SKM-1 treated with dmso at 0.1 percent for 144 hours (cell line): ENCODE results near the gene HSPA6.
"Not testable (repeated sequence)": the region's sequence is repeated elsewhere in the genome, so short reads cannot be mapped to it uniquely, and the experiment has no call there.

ENCODE experiments used
- DNase-seq: peaks from one replicate; lab custom pipeline; 2025; ENCODE audit not compliant: unreplicated experiment; lab: John Stamatoyannopoulos, UW

Gene HSPA6

DNA sequence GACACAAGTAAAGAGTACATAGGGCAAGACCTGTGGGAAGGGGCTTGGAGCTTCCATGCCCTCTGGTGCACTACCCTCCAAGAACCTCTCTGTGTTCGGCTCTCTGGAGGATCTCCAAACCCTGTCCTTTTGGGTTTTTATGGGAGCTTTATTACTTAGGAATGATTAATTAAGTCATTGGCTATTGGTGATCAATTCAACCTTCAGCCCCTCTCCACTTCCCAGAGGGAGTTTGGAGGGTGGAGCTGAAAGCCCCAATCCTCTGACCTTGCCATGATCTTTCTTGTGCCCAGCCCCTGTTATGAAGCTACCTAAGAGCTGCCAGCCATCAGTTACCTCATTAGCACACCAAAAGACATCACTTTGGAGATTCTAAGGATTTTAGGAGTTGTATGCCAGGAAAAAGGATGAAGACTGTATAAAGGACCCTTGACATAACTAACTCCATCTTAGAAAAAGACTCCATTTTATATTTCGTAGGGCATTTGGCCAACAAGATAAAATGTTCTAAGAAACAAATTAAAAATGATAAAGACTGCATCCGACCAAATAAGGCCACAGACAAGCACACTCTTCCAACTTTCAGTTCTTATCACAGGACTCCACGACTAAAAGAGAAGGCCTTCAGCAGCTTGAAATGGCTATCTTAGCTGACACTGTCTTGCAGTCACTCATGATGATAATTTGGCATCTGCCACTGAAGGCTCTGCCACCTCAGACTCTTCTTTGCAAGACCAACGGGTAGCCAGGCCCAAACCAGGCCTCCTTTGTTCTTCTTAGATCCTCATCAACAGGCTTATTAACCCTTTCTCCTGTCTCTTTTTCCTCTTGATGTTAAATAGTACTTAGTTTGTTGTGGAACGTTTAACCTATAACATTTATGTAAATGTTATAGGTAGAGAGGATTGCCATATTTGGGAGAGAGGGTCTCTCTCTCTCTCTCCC, 33.4 kb downstream of the HSPA6 start:
- not testable (repeated sequence) for DNase-seq

GRCh38 chr1:161560960-161561715, 36.8 kb downstream of the HSPA6 start:
- DNase-seq: peak; percentile 95

DNA sequence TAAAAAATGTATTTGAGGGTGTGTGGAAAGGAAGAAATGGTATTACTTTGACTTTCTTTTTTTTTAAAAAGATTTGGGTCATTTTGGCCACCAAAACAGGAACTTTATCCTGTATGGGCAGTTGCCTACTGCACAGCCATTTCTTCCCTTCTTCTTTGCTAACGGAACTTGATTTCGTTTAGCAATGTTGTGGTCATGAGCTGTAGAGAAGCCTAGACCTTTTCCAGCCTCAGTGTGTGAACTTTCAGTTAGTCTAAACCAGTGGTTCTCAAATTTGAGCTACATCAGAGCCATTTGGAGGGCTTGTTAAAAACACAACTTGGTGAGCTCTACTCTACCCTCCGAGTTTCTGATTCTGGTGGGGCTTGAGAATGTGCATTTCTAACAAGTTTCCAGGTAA, 38.1 kb downstream of the HSPA6 start:
- DNase-seq: peak; percentile 51

DNA sequence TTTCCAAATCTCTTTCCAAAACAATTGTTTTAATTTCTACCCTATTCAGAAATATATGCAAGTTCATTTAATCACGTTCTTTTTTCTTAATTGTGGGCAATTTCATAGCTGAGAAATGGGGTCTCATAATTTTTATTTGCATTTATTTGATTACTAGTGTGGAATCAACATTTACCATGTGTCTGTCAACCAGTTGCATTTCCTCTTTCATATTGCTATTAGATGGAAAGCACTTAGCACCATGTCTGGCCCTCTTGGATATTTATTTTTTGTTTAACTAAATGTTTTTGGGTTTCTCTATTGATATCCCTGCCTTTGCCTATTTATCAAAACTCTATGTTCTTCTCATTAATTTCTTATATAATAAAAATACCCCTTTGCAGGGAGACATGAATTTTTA, 39.2 kb downstream of the HSPA6 start:
- not testable (repeated sequence) for DNase-seq

- DNase-seq: not testable (repeated sequence)
Measured at GRCh38 chr1:161566602-161566960, 42.2 kb downstream of the HSPA6 start.

GRCh38 chr1:161571703-161572102, 47.4 kb downstream of the HSPA6 start:
- DNase-seq: not testable (repeated sequence)
